Bronchial epithelial cell (primary cell): ENCODE measurements around the gene PAX5. TPM values are rescaled to one million over a fixed set of nuclear protein-coding genes. Genes with fewer than 3 reads are reported as not detected.

Experiments used
- DNase-seq: peaks from one replicate; pipeline ENCODE4 v3.0.0-alpha.2; 2010; ENCODE audit warnings: low read depth
- FAIRE-seq: peaks from 2 replicates; lab custom pipeline; 2011; peaks lifted over from hg19 to GRCh38; lab: Jason Lieb, UNC
- H3K27me3 ChIP-seq: 2 replicates; pipeline ENCODE4 v1.5.1; 2011; ENCODE audit warnings: low read length; ENCODE audit not compliant: control insufficient read depth, insufficient read depth
- H3K36me3 ChIP-seq: 2 replicates; pipeline ENCODE4 v1.5.1; 2011; ENCODE audit warnings: low read length; ENCODE audit not compliant: control insufficient read depth, insufficient read depth
- H3K4me3 ChIP-seq: 2 replicates; pipeline ENCODE4 v1.5.1; 2011; ENCODE audit warnings: mild to moderate bottlenecking, low read depth, low read length, control low read depth
- CTCF ChIP-seq: IDR thresholded peaks from 2 replicates; pipeline ENCODE4 v1.5.1; 2011; ENCODE audit warnings: mild to moderate bottlenecking, moderate library complexity, low read length, control low read depth, inconsistent platforms; ENCODE audit not compliant: insufficient read depth, severe bottlenecking
- total RNA-seq: library from RNA; depleted of rRNA; stranded (reverse); fragments of >200 nt; gene quantifications from 2 replicates; pipeline ENCODE4 v1.2.1, GENCODE V29; 2014

PAX5 gene
- total RNA-seq, 1 donor from 2014 or later = not detected

DNA sequence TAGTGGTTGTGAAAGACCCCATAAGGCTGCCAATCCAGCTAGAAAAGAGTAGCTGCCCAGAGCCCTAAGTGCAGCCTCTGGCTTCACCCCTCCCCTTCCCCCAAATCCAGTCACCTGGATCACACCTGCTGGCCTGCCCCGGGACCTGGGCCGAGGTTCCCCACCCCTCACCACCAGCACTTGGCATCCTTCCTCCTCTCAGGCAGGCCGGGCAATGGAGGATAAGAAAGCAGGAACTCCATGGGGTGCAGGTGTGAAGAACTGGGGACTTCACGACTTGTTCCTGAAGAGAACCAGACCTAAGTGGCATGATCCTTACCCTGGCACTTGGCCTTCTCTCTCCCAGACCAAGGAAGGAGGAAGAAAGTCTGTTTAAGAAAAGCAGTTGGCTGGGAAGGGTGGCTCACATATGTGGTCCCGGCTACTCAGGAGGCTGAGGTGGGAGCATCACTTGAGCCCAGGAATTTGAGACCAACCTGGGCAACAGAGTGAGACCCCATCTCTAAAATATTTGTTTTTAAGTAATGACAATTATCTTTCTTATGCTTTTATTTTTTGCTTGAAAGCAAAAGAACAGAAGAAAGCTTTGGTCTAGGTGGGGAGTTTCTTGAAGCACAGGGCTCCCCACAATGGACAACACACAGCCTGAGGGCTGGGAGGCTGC lies 131.1 kb downstream of the PAX5 start:
- Histone ChIP-seq H3K36me3 (no peaks in the 10 kb centered on the region), H3K27me3 (peaks cover 12% of the 10 kb centered on the region), H3K4me3 (no peak overlapping the region)
- TF ChIP-seq CTCF = no peak
- FAIRE-seq = no peak
- DNase-seq = no peak

- no peak for TF ChIP-seq CTCF
- H3K27me3 ChIP-seq = peaks cover 12% of the 10 kb centered on the region
- DNase-seq (no peak), FAIRE-seq (no peak)
- no peaks in the 10 kb centered on the region for H3K36me3 ChIP-seq
- H3K4me3 ChIP-seq = no peak overlapping the region
These were observed 131.9 kb downstream of the PAX5 start for GRCh38 chr9:36902080-36902716.

GRCh38 chr9:36901528-36901927 lies 132.5 kb downstream of the PAX5 start:
- no peak for TF ChIP-seq CTCF
- H3K4me3 ChIP-seq = no peak overlapping the region
- FAIRE-seq (peak; percentile 40), DNase-seq (no peak)
- H3K27me3 ChIP-seq = peaks cover 12% of the 10 kb centered on the region
- H3K36me3 ChIP-seq = no peaks in the 10 kb centered on the region

GRCh38 chr9:36900856-36901220 lies 133.2 kb downstream of the PAX5 start:
- no peaks in the 10 kb centered on the region for H3K36me3 ChIP-seq
- H3K27me3 ChIP-seq = peaks cover 8% of the 10 kb centered on the region
- DNase-seq (no peak), FAIRE-seq (no peak)
- TF ChIP-seq CTCF = no peak
- H3K4me3 ChIP-seq = no peak overlapping the region

DNA sequence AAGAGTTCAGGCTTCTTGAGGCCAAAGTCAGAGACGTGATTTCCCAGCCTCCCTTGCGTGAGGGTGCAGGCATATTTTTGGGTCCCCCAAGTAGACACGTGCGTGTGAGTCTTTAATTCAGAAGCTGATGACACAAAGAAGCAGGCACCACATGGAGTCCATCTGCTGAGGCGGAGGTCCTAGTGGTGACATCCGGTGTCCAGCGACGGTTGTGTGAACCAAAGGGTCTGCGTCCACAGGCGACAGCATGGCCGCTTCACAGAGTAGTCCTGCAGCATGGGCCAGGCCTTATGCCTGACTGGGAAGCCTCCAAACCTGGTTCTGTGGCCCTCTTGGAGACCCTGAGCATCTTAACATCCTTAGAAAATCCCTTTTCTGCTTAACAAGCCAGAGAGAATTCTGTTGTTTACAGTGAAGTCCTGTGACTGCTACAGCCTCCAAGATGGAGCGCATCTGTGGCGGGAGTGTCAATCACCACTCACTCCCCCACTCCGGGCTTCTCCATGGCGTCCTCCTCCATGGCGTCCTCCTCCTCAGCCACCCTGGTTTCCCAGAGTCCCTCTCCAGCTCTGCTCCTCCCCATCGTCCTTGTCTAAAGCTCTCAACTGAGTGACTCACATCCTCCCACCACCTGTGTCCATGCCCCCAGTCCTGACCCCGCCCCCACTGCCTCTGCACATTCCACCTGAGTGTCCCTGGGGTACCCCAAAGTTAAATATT lies 133.8 kb downstream of the PAX5 start:
- H3K36me3 ChIP-seq = no peaks in the 10 kb centered on the region
- FAIRE-seq (no peak), DNase-seq (no peak)
- H3K27me3 ChIP-seq = peaks cover 8% of the 10 kb centered on the region
- TF ChIP-seq CTCF = no peak
- H3K4me3 ChIP-seq = no peak overlapping the region
